Neuronal stem cell (in vitro differentiated cells): ENCODE results near the gene ADGRG3.

Experiments used
- DNase-seq: peaks from one replicate; pipeline ENCODE4 v3.0.0-alpha.2; 2013; ENCODE audit warnings: low spot score
- H2AFZ ChIP-seq: one replicate; pipeline ENCODE4 v1.6.1; 2013; ENCODE audit warnings: mild to moderate bottlenecking, low read length, inconsistent platforms
- H2AK5ac ChIP-seq: 2 replicates; pipeline ENCODE4 v1.6.1; 2013; ENCODE audit warnings: low read depth, mild to moderate bottlenecking, inconsistent platforms, low read length, moderate library complexity, mixed read lengths
- H2BK120ac ChIP-seq: 2 replicates; pipeline ENCODE4 v1.6.1; 2013; ENCODE audit warnings: low read depth, mild to moderate bottlenecking, inconsistent platforms, low read length, moderate library complexity, mixed read lengths
- H2BK12ac ChIP-seq: one replicate; pipeline ENCODE4 v1.6.1; 2013; ENCODE audit warnings: low read length, inconsistent platforms
- H2BK15ac ChIP-seq: 2 replicates; pipeline ENCODE4 v1.6.1; 2013; ENCODE audit warnings: mild to moderate bottlenecking, low read length, inconsistent platforms, mixed read lengths
- H2BK5ac ChIP-seq: one replicate; pipeline ENCODE4 v1.6.1; 2013; ENCODE audit warnings: inconsistent platforms, mild to moderate bottlenecking, low read length, moderate library complexity
- H3K14ac ChIP-seq: one replicate; pipeline ENCODE4 v1.6.1; 2013; ENCODE audit warnings: low read length, inconsistent platforms
- H3K18ac ChIP-seq: 2 replicates; pipeline ENCODE4 v1.6.1; 2013; ENCODE audit warnings: low read length, inconsistent platforms
- H3K23ac ChIP-seq: 2 replicates; pipeline ENCODE4 v1.6.1; 2013; ENCODE audit warnings: low read depth, mild to moderate bottlenecking, mixed read lengths, low read length, inconsistent platforms; ENCODE audit not compliant: poor library complexity
- H3K27ac ChIP-seq: replicated peaks from 3 replicates; pipeline ENCODE4 v1.5.1; 2013; ENCODE audit warnings: low read length, inconsistent platforms
- H3K27me3 ChIP-seq, 3 experiments: 2 replicates each; pipeline ENCODE4 v1.6.1; 2013; ENCODE audit warnings: low read length in 3 of 3, mild to moderate bottlenecking in 2 of 3, inconsistent platforms in 1 of 3, low read depth in 1 of 3, mixed read lengths in 1 of 3, moderate library complexity in 1 of 3; ENCODE audit not compliant: control insufficient read depth in 3 of 3, insufficient read depth in 3 of 3
- H3K36me3 ChIP-seq, 2 donors: replicated peaks in 1 of 2; 2 replicates each; pipeline ENCODE4 v1.6.1; 2013; ENCODE audit warnings: low read length in 2 of 2; ENCODE audit not compliant: control insufficient read depth in 2 of 2, insufficient read depth in 2 of 2
- H3K4ac ChIP-seq: 2 replicates; pipeline ENCODE4 v1.6.1; 2013; ENCODE audit warnings: inconsistent platforms, mild to moderate bottlenecking, low read length, moderate library complexity
- H3K4me1 ChIP-seq, 2 donors: 1 replicate in 1 of 2; 2 replicates in 1 of 2; pipeline ENCODE4 v1.6.1; 2013; ENCODE audit warnings: low read length in 2 of 2, low read depth in 1 of 2; ENCODE audit not compliant: control insufficient read depth in 2 of 2, insufficient read depth in 1 of 2
- H3K4me2 ChIP-seq: one replicate; pipeline ENCODE4 v1.6.1; 2013; ENCODE audit warnings: mild to moderate bottlenecking, low read length, inconsistent platforms; ENCODE audit not compliant: insufficient read depth, poor library complexity, severe bottlenecking
- H3K4me3 ChIP-seq, 2 donors: 2 replicates each; pipeline ENCODE4 v1.5.1; 2013; ENCODE audit warnings: low read length in 2 of 2, mild to moderate bottlenecking in 2 of 2, inconsistent platforms in 1 of 2, moderate library complexity in 1 of 2
- H3K79me1 ChIP-seq: one replicate; pipeline ENCODE4 v1.6.1; 2013; ENCODE audit warnings: low read depth, mild to moderate bottlenecking, inconsistent platforms, low read length, moderate library complexity
- H3K9ac ChIP-seq: one replicate; pipeline ENCODE4 v1.6.1; 2013; ENCODE audit warnings: mild to moderate bottlenecking, low read depth, low read length, inconsistent platforms; ENCODE audit not compliant: poor library complexity
- H3K9me3 ChIP-seq, 2 donors: replicated peaks in 1 of 2; 2 replicates each; pipeline versions ENCODE3 to v1.6.1; 2013; ENCODE audit warnings: low read length in 2 of 2, mild to moderate bottlenecking in 2 of 2, inconsistent platforms in 1 of 2, low read depth in 1 of 2, mixed read lengths in 1 of 2, moderate library complexity in 1 of 2; ENCODE audit not compliant: control insufficient read depth in 2 of 2, insufficient read depth in 1 of 2
- H4K8ac ChIP-seq: one replicate; pipeline ENCODE4 v1.6.1; 2013; ENCODE audit warnings: low read depth, mild to moderate bottlenecking, inconsistent platforms, low read length, moderate library complexity
- H4K91ac ChIP-seq: one replicate; pipeline ENCODE4 v1.6.1; 2013; ENCODE audit warnings: low read length, low read depth, mild to moderate bottlenecking, inconsistent platforms; ENCODE audit not compliant: poor library complexity
- WGBS, 2 donors: extraction: QIAGEN DNeasy Blood & Tissue Kit; methylation state at CpG; one replicate each; pipeline ENCODE4 v1.1.7; 2013; ENCODE audit warnings: missing lambda C conversion rate in 2 of 2, mixed read lengths in 1 of 2; ENCODE audit not compliant: insufficient read length in 2 of 2, insufficient replicate concordance in 1 of 2; ENCODE audit errors: extremely low coverage in 2 of 2; 5-methylcytosine and 5-hydroxymethylcytosine counted together

ADGRG3 gene

DNA sequence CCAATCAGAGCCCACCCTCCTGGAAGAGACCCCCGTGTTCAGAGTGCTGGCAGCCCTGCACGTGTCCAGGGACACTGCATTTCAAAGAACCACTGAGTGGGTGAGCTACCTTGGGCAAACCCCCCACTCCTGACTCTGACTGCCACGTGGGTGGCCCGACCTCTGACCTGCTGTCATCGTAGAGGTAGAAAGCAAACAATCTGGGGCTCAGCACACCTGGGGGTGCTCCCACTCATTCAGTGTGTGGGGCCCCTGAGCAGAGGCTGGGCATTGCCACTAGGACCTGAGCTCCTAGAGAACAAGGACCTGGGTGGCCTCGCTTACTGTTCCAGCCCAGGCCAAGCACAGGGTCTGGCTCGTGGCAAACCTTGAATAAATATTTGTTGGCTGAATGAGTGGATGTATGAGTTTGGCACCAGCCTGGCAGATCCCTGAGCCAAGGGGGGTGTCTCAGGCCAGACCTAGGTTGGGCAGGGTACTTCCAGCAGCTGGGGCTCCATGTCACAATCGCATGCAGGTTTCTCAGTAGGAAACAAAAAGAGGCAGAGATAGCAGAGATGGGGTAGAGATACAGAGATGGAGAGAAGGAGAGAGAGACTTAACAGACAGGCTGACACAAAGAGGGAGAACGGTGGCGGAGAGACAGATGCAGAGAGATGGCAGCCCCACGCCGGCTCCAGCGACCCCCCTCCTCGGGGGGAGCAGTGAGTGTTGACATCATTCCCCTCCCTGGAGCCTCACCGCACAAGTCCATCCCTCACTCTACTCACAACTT is 21.1 kb downstream of the ADGRG3 start:
- whole genome bisulfite sequencing, 2 donors, result no CpG with 5 or more reads among the region's 15 CpGs
- H2BK12ac ChIP-seq, result no peak overlapping the region
- H2AK5ac ChIP-seq, result peak overlapping the region; percentile 28
- H2BK15ac ChIP-seq, result peak overlapping the region; percentile 34
- no peak overlapping the region for H3K27ac ChIP-seq
- peaks cover 0 to 12% (median 3%) of the 10 kb centered on the region in 3 experiments for H3K27me3 ChIP-seq
- no peak overlapping the region for H3K4me2 ChIP-seq
- H2AFZ ChIP-seq, result peak overlapping the region; percentile 85
- H3K79me1 ChIP-seq, result no peaks in the 10 kb centered on the region
- no peaks in the 10 kb centered on the region for H3K9me3 ChIP-seq
- H4K91ac ChIP-seq, result no peak overlapping the region
- H2BK120ac ChIP-seq, result no peak overlapping the region
- no peak overlapping the region for H3K4ac ChIP-seq
- H3K4me1 ChIP-seq, result peaks cover 8 to 9% of the 10 kb centered on the region in 2 donors
- no peak overlapping the region for H2BK5ac ChIP-seq
- DNase-seq, result no peak
- H3K4me3 ChIP-seq, result no peak overlapping the region
- no peak overlapping the region for H3K14ac ChIP-seq
- no peak overlapping the region for H4K8ac ChIP-seq
- H3K9ac ChIP-seq, result no peak overlapping the region
- no peaks in the 10 kb centered on the region for H3K36me3 ChIP-seq
- H3K18ac ChIP-seq, result peak overlapping the region; percentile 22
- H3K23ac ChIP-seq, result no peak overlapping the region

DNA sequence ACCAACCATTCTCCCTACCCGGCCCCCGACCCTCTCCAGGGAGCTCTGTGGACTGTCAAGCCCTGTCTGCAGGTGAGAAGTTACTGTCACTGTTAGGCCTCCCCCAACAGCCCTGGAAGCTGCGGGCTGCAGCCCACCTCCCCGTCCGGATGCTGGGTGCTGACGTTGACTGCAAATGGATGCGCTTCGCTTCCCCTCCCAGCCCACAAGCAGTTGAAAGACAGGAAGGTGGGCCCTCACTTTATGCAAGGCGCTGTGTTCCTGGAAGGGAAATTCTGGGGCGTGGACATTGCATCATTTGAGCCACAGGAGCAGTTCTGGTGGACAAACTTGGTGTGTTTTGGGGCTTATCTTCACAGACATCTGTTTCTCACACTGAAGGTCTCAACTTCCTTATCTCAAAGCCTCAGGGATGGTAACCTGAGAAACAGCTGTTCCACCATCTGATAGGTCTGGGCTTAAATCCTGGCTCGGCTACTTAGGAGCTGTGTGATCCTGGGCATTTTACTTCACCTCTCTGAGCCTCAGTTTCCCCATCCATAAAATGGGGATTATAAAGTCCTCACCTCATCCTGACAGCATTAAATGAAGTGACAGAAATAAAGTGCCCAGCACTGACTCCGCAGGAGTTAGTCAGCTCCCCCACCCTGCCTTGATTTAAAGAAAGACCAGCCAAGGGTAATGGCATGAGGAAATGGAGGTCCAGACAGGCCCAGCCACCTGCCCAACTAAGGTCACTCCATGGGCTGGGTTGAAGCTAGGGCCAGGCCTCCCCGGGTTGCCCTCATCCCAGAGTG is 21.9 kb downstream of the ADGRG3 start:
- no CpG with 5 or more reads among the region's 13 CpGs for WGBS, 2 donors
- no peak overlapping the region for H3K4me2 ChIP-seq
- H3K23ac ChIP-seq, result no peak overlapping the region
- no peak for DNase-seq
- H3K27ac ChIP-seq, result no peak overlapping the region
- H3K4me3 ChIP-seq, result no peak overlapping the region
- H3K4me1 ChIP-seq, result peaks cover 9 to 11% of the 10 kb centered on the region in 2 donors
- H2BK5ac ChIP-seq, result no peak overlapping the region
- H4K91ac ChIP-seq, result no peak overlapping the region
- peak overlapping the region; percentile 85 for H2AFZ ChIP-seq
- H3K9me3 ChIP-seq, result no peaks in the 10 kb centered on the region
- no peak overlapping the region for H3K18ac ChIP-seq
- no peak overlapping the region for H4K8ac ChIP-seq
- no peak overlapping the region for H3K4ac ChIP-seq
- H3K36me3 ChIP-seq, result no peaks in the 10 kb centered on the region
- no peak overlapping the region for H2BK120ac ChIP-seq
- H3K27me3 ChIP-seq, result peaks cover 0 to 12% (median 3%) of the 10 kb centered on the region in 3 experiments
- no peaks in the 10 kb centered on the region for H3K79me1 ChIP-seq
- H3K9ac ChIP-seq, result no peak overlapping the region
- peak overlapping the region; percentile 34 for H2BK15ac ChIP-seq
- no peak overlapping the region for H3K14ac ChIP-seq
- H2BK12ac ChIP-seq, result no peak overlapping the region
- no peak overlapping the region for H2AK5ac ChIP-seq

DNA sequence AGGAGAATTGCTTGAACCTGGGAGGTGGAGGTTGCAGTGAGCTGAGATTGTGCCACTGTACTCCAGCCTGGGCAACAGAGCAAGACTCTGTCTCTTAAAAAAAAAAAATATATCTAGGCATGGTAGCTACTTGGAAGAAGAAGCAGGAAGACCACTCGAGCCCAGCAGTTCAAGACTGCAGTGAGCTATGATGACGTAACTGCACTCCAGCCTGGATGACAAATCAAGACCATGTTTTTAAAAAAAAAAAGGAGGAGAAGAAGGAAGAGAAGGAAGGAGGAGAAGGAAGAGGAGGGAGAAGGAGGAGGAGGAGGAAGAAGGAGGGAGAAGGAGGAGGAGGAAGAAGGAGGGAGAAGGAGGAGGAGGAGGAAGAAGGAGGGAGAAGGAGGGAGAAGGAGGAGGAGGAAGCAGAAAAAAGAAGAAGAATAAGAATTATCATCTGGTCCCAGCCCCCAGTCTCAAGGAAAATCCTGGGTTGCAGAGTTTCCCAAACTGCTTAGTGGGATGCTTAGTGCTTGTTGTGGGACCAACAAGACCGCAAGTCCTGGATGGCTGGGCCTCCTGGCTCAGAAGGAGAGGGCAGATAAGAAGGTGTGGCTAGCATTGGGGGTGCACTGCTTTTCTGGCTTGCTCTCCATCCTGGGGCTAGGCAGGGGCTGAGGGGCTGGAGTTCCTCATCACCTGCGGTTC is 22.8 kb downstream of the ADGRG3 start:
- no CpG with 5 or more reads among the region's 4 CpGs for WGBS, 2 donors
- H3K14ac ChIP-seq, result no peak overlapping the region
- H2BK120ac ChIP-seq, result no peak overlapping the region
- no peak overlapping the region for H3K27ac ChIP-seq
- H2AFZ ChIP-seq, result no peak overlapping the region
- H4K8ac ChIP-seq, result no peak overlapping the region
- H2BK15ac ChIP-seq, result no peak overlapping the region
- H3K4me2 ChIP-seq, result no peak overlapping the region
- no peaks in the 10 kb centered on the region for H3K79me1 ChIP-seq
- H3K9me3 ChIP-seq, result no peaks in the 10 kb centered on the region
- no peak overlapping the region for H2AK5ac ChIP-seq
- H3K4me3 ChIP-seq, result no peak overlapping the region
- peaks cover 0 to 12% (median 3%) of the 10 kb centered on the region in 3 experiments for H3K27me3 ChIP-seq
- no peak overlapping the region for H3K9ac ChIP-seq
- H4K91ac ChIP-seq, result no peak overlapping the region
- no peak for DNase-seq
- no peak overlapping the region for H2BK12ac ChIP-seq
- H3K4ac ChIP-seq, result no peak overlapping the region
- peaks cover 9 to 11% of the 10 kb centered on the region in 2 donors for H3K4me1 ChIP-seq
- H3K36me3 ChIP-seq, result no peaks in the 10 kb centered on the region
- no peak overlapping the region for H3K18ac ChIP-seq
- no peak overlapping the region for H2BK5ac ChIP-seq
- H3K23ac ChIP-seq, result peak overlapping the region; percentile 5
